CD4-positive, alpha-beta T cell (primary cell): Measurements from ENCODE around the gene OR6C74. TPM values are rescaled to one million over a fixed set of nuclear protein-coding genes. Genes with fewer than 3 reads are reported as not detected.

ENCODE experiments used
- ATAC-seq: fragments of 200-7000 bp; cut with Tn5 transposase; one replicate; pipeline ENCODE4 v1.10.0; 2022; ENCODE audit warnings: mild to moderate bottlenecking; ENCODE audit not compliant: poor library complexity
- CTCF ChIA-PET: fragments of 350-600 bp; sonication (Branson Sonifier 250); formaldehyde crosslinking; loops from one replicate; lab custom pipeline; 2021; ENCODE audit warnings: antibody characterized with exemption, inconsistent platforms; lab: Charles Lee
- POLR2A ChIA-PET: fragments of 350-600 bp; sonication (Branson Sonifier 250); formaldehyde crosslinking; loops from one replicate; lab custom pipeline; 2021; ENCODE audit warnings: antibody characterized with exemption, inconsistent platforms; lab: Charles Lee
- DNase-seq, 14 experiments: peaks; one replicate each; pipeline ENCODE4 v3.0.0-alpha.2; 2013 to 2020; ENCODE audit warnings: mixed read lengths in 2 of 14
- H3K27ac ChIP-seq, 2 donors: one replicate each; pipeline versions ENCODE4 v1.5.1 to v1.7.0; 2013; ENCODE audit warnings: low read length in 2 of 2, low read depth in 1 of 2, mild to moderate bottlenecking in 1 of 2
- H3K27me3 ChIP-seq, 2 experiments: 1 replicate in 1 of 2; 2 replicates in 1 of 2; pipeline versions ENCODE4 v1.6.1 to v1.7.0; 2013; ENCODE audit warnings: low read length in 2 of 2, control low read depth in 1 of 2, mild to moderate bottlenecking in 1 of 2, moderate library complexity in 1 of 2; ENCODE audit not compliant: insufficient read depth in 2 of 2, control insufficient read depth in 1 of 2
- H3K36me3 ChIP-seq: one replicate; pipeline ENCODE4 v1.6.1; 2013; ENCODE audit warnings: low read length, control low read depth; ENCODE audit not compliant: insufficient read depth
- H3K4me1 ChIP-seq: one replicate; pipeline ENCODE4 v1.6.1; 2013; ENCODE audit warnings: low read length, control low read depth; ENCODE audit not compliant: insufficient read depth
- H3K4me3 ChIP-seq: one replicate; pipeline ENCODE4 v1.5.1; 2013; ENCODE audit warnings: mild to moderate bottlenecking, low read length, moderate library complexity
- H3K9me3 ChIP-seq, 2 experiments: 1 replicate in 1 of 2; 2 replicates in 1 of 2; pipeline versions ENCODE4 v1.6.1 to v1.7.0; 2013; ENCODE audit warnings: low read length in 2 of 2, mild to moderate bottlenecking in 2 of 2, control low read depth in 1 of 2, moderate library complexity in 1 of 2; ENCODE audit not compliant: control insufficient read depth in 1 of 2, insufficient read depth in 1 of 2
- H3K27ac Mint-ChIP-seq: one replicate; pipeline ENCODE4 v1.8.0; 2020; ENCODE audit warnings: mixed read lengths
- H3K27me3 Mint-ChIP-seq: one replicate; pipeline ENCODE4 v1.8.0; 2021; ENCODE audit warnings: mixed read lengths
- H3K36me3 Mint-ChIP-seq: one replicate; pipeline ENCODE4 v1.8.0; 2021; ENCODE audit warnings: low read depth, mixed read lengths
- H3K4me1 Mint-ChIP-seq: one replicate; pipeline ENCODE4 v1.8.0; 2021; ENCODE audit warnings: low read depth, mixed read lengths
- H3K4me3 Mint-ChIP-seq: one replicate; pipeline ENCODE4 v1.8.0; 2020; ENCODE audit warnings: mild to moderate bottlenecking, mixed read lengths
- H3K9me3 Mint-ChIP-seq: one replicate; pipeline ENCODE4 v1.8.0; 2020; ENCODE audit warnings: mixed read lengths
- CTCF ChIP-seq: fragments of 200-600 bp; IDR thresholded peaks from one replicate; pipeline ENCODE4 v1.8.0; 2022; ENCODE audit warnings: antibody characterized with exemption, mild to moderate bottlenecking
- intact Hi-C, 2 experiments: fragments of 100-400 bp; cut with DNase I in 1 of 2; cut with micrococcal nuclease in 1 of 2; formaldehyde crosslinking; loops; one replicate each; pipeline versions ENCODE4 v1.15.1 to v1.9.0; 2023 to 2025; cut with DNase I, micrococcal nuclease
- polyA plus RNA-seq, 2 donors: library from polyadenylated mRNA; unstranded; fragments of 120-200 nt; gene quantifications; one replicate each; pipeline ENCODE4 v1.2.1, GENCODE V29; 2013
- total RNA-seq, 174 experiments: library from RNA in 2 of 174; stranded (reverse) in 2 of 174; gene quantifications; one replicate each; pipeline ENCODE4 v1.2.3 and lab custom pipeline; 2021 to 2026

The OR6C74 gene
- total RNA-seq = not detected
- polyA plus RNA-seq (2013, experiment 1 of 2) = not detected
- not detected for polyA plus RNA-seq (2013, experiment 2 of 2)
- total RNA-seq (lab: John Stamatoyannopoulos, UW) = 0 to 0.08 (median 0) reads per million in 172 experiments

GRCh38 chr12:55244309-55244708, at the start of gene OR6C74:
Gene OR6C74 (plus strand): TSS chr12:55244609. CDS start chr12:55247288, 2,679 bp downstream.
- Histone ChIP-seq H3K36me3 (no peaks in the 10 kb centered on the region), H3K4me3 (no peak within 1 kb of the TSS), H3K4me1 (no peaks in the 10 kb centered on the region), H3K9me3 (peaks cover 0 to 4% of the 10 kb centered on the region in 2 experiments), H3K27me3 (peaks cover 4 to 10% of the 10 kb centered on the region in 2 experiments), H3K27ac (no peak within 1 kb of the TSS)
- Mint-ChIP-seq H3K4me1 (no peaks in the 10 kb centered on the region), H3K4me3 (no peak within 1 kb of the TSS), H3K27me3 (peaks cover 38% of the 10 kb centered on the region), H3K9me3 (no peaks in the 10 kb centered on the region), H3K36me3 (no peaks in the 10 kb centered on the region), H3K27ac (no peak within 1 kb of the TSS)
- POLR2A ChIA-PET = no interaction called here
- no peak for ATAC-seq
- DNase-seq = no peak
- TF ChIP-seq CTCF = no peak
- intact Hi-C loops = no loop called here
- CTCF ChIA-PET = interaction anchor here (1.0 kb wide), 1 partner anchor 10 kb away, joined by 4 read pairs; no protein-coding TSS in a partner anchor

DNA sequence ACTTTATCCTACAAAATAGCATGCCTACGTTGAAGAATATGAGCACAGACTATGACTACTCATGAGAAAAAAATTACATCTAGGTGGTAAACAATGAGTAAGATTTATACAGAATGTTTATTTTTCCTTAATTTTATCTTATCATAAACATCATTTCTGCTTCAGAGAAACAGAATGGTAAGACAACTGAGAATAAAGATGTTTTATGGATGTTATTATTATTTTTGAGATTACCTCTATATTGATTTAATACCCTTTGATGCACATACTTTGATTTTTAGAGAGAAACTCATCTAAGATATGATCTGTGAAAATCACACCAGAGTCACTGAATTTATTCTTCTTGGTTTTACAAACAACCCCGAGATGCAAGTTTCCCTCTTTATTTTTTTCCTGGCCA, 23.7 kb upstream of the OR6C74 start, which contains the start of gene OR10A7:
Gene OR10A7 (plus strand): TSS at position 301 of the 400 bp plus-strand sequence. CDS start 0 bp downstream, at position 301.
- Histone ChIP-seq H3K27ac (no peak within 1 kb of the TSS), H3K27me3 (peaks cover 0 to 6% of the 10 kb centered on the region in 2 experiments), H3K4me3 (no peak within 1 kb of the TSS), H3K9me3 (no peaks in the 10 kb centered on the region), H3K4me1 (no peaks in the 10 kb centered on the region), H3K36me3 (no peaks in the 10 kb centered on the region)
- H3K4me3 Mint-ChIP-seq = no peak within 1 kb of the TSS
- DNase-seq = no peak
- TF ChIP-seq CTCF = no peak
- POLR2A ChIA-PET = no interaction called here
- no peaks in the 10 kb centered on the region for H3K36me3 Mint-ChIP-seq
- intact Hi-C loops = no loop called here
- H3K27ac Mint-ChIP-seq = no peak within 1 kb of the TSS
- H3K4me1 Mint-ChIP-seq = no peaks in the 10 kb centered on the region
- peaks cover 28% of the 10 kb centered on the region for H3K27me3 Mint-ChIP-seq
- ATAC-seq = no peak
- CTCF ChIA-PET = no interaction called here
- peaks cover 3% of the 10 kb centered on the region for H3K9me3 Mint-ChIP-seq

DNA sequence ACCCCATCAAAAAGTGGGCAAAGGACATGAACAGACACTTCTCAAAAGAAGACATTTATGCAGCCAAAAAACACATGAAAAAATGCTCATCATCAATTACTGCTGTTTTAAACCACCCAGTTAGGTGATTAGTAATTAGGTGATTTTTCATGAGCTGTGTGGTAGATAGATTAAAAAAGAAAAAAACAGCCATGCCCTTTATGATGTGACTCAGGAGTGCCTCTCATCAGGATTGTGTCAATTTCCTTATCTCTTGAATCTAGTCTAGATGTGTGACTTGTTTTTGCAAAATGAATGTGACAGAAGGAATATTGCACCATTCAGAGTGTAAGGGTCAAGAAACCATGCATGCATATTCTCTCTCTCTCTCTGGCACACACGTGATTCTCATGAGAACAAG, 17.9 kb upstream of the OR6C74 start:
- no peak overlapping the region for H3K27ac Mint-ChIP-seq
- H3K4me3 Mint-ChIP-seq = no peak overlapping the region
- POLR2A ChIA-PET = no interaction called here
- H3K27me3 Mint-ChIP-seq = peaks cover 40% of the 10 kb centered on the region
- no peaks in the 10 kb centered on the region for H3K36me3 ChIP-seq
- ATAC-seq (no peak), DNase-seq (no peak)
- H3K4me1 ChIP-seq = no peaks in the 10 kb centered on the region
- no peaks in the 10 kb centered on the region for H3K36me3 Mint-ChIP-seq
- CTCF ChIA-PET = no interaction called here
- H3K4me3 ChIP-seq = no peak overlapping the region
- no peaks in the 10 kb centered on the region for H3K9me3 ChIP-seq
- peaks cover 0 to 12% of the 10 kb centered on the region in 2 experiments for H3K27me3 ChIP-seq
- intact Hi-C loops = no loop called here
- H3K27ac ChIP-seq = no peak overlapping the region
- peaks cover 3% of the 10 kb centered on the region for H3K9me3 Mint-ChIP-seq
- H3K4me1 Mint-ChIP-seq = no peaks in the 10 kb centered on the region
- no peak for TF ChIP-seq CTCF
